Trophoblast cell (in vitro differentiated cells and primary cell): Measurements from ENCODE around the gene BCHE.
A peak's percentile ranks its signal among the peaks of the same experiment; 100 is the strongest.

Source experiments
- DNase-seq, 2 donors: peaks; one replicate each; pipeline ENCODE4 v3.0.0-alpha.2; 2016
- H2AFZ ChIP-seq: 2 replicates; pipeline ENCODE4 v1.6.1; 2013; ENCODE audit warnings: low read length, moderate library complexity, mild to moderate bottlenecking; ENCODE audit not compliant: insufficient read depth, poor library complexity
- H2AK5ac ChIP-seq: 2 replicates; pipeline ENCODE4 v1.6.1; 2013; ENCODE audit warnings: mild to moderate bottlenecking, low read length
- H2BK120ac ChIP-seq: 2 replicates; pipeline ENCODE4 v1.6.1; 2013; ENCODE audit warnings: low read length, mild to moderate bottlenecking, moderate library complexity; ENCODE audit not compliant: insufficient read depth, poor library complexity
- H2BK12ac ChIP-seq: 2 replicates; pipeline ENCODE4 v1.6.1; 2013; ENCODE audit warnings: mild to moderate bottlenecking, low read length, moderate library complexity
- H2BK5ac ChIP-seq: 2 replicates; pipeline ENCODE4 v1.6.1; 2013; ENCODE audit warnings: low read length, low read depth, moderate library complexity, mild to moderate bottlenecking; ENCODE audit not compliant: poor library complexity
- H3K14ac ChIP-seq: 2 replicates; pipeline ENCODE4 v1.6.1; 2013; ENCODE audit warnings: mild to moderate bottlenecking, low read length
- H3K18ac ChIP-seq: 2 replicates; pipeline ENCODE4 v1.6.1; 2013; ENCODE audit warnings: mild to moderate bottlenecking, low read length
- H3K23ac ChIP-seq: 2 replicates; pipeline ENCODE4 v1.6.1; 2013; ENCODE audit warnings: low read length
- H3K27ac ChIP-seq: 2 replicates; pipeline ENCODE4 v1.5.1; 2013; ENCODE audit warnings: low read depth, mild to moderate bottlenecking, inconsistent platforms, low read length, moderate library complexity
- H3K27me3 ChIP-seq: 2 replicates; pipeline ENCODE4 v1.6.1; 2013; ENCODE audit warnings: inconsistent platforms, mild to moderate bottlenecking, low read length, moderate library complexity; ENCODE audit not compliant: insufficient read depth
- H3K36me3 ChIP-seq, 2 experiments: 1 replicate in 1 of 2; 2 replicates in 1 of 2; pipeline ENCODE4 v1.6.1; 2013; ENCODE audit warnings: low read length in 2 of 2, mild to moderate bottlenecking in 2 of 2, moderate library complexity in 1 of 2; ENCODE audit not compliant: insufficient read depth in 2 of 2, control insufficient read depth in 1 of 2
- H3K4ac ChIP-seq: 2 replicates; pipeline ENCODE4 v1.6.1; 2013; ENCODE audit warnings: low read depth, mild to moderate bottlenecking, low read length, moderate library complexity
- H3K4me1 ChIP-seq, 2 experiments: 1 replicate in 1 of 2; 2 replicates in 1 of 2; pipeline ENCODE4 v1.6.1; 2013; ENCODE audit warnings: low read length in 2 of 2, mild to moderate bottlenecking in 2 of 2, moderate library complexity in 1 of 2; ENCODE audit not compliant: insufficient read depth in 2 of 2, control insufficient read depth in 1 of 2
- H3K4me2 ChIP-seq: 2 replicates; pipeline ENCODE4 v1.6.1; 2013; ENCODE audit warnings: inconsistent platforms, mild to moderate bottlenecking, low read length, moderate library complexity
- H3K4me3 ChIP-seq: 2 replicates; pipeline ENCODE4 v1.5.1; 2013; ENCODE audit warnings: mild to moderate bottlenecking, low read depth, low read length, inconsistent platforms
- H3K79me1 ChIP-seq: one replicate; pipeline ENCODE4 v1.6.1; 2013; ENCODE audit warnings: low read length
- H3K79me2 ChIP-seq: 2 replicates; pipeline ENCODE4 v1.6.1; 2013; ENCODE audit warnings: low read length, mild to moderate bottlenecking; ENCODE audit not compliant: control insufficient read depth, insufficient read depth, poor library complexity
- H3K9ac ChIP-seq: 2 replicates; pipeline ENCODE4 v1.6.1; 2013; ENCODE audit warnings: mild to moderate bottlenecking, low read length
- H3K9me3 ChIP-seq: 2 replicates; pipeline ENCODE4 v1.6.1; 2013; ENCODE audit warnings: low read depth, mild to moderate bottlenecking, control low read depth, inconsistent platforms, low read length; ENCODE audit not compliant: insufficient read depth
- H4K12ac ChIP-seq: 2 replicates; pipeline ENCODE4 v1.6.1; 2013; ENCODE audit warnings: low read depth, mild to moderate bottlenecking, low read length, moderate library complexity
- H4K8ac ChIP-seq: 2 replicates; pipeline ENCODE4 v1.6.1; 2013; ENCODE audit warnings: low read depth, mild to moderate bottlenecking, low read length, moderate library complexity
- H4K91ac ChIP-seq: one replicate; pipeline ENCODE4 v1.6.1; 2013; ENCODE audit warnings: low read depth, mild to moderate bottlenecking, low read length, moderate library complexity
- WGBS: extraction: QIAGEN DNeasy Blood & Tissue Kit; methylation state at CpG from one replicate; pipeline ENCODE4 v1.1.7; 2013; ENCODE audit warnings: missing lambda C conversion rate; ENCODE audit not compliant: insufficient read length, insufficient coverage; ENCODE audit errors: extremely low coverage; 5-methylcytosine and 5-hydroxymethylcytosine counted together

Gene BCHE

DNA sequence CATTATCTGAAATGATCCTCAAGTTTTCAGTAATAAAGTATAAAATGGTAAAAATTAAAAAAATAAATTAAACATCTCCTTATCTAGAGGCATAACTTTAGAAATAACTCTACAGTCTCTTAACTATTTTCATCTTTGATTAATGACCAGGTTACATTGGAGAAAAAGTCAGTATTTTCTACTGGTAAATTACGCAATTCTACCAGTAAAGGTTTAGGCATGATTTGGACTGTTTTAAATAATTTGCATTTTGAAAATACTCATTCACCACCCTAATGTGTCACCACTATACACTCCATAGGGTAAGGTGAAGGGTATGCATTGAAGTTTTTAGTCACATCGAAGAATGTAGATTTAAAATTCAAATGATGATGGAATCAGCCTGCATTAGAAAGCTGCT, 45.9 kb upstream of the BCHE start:
- H3K4ac ChIP-seq = no peak overlapping the region
- no peak overlapping the region for H4K91ac ChIP-seq
- no peak overlapping the region for H3K4me3 ChIP-seq
- no peak overlapping the region for H4K8ac ChIP-seq
- no peak overlapping the region for H3K14ac ChIP-seq
- H3K79me1 ChIP-seq = no peaks in the 10 kb centered on the region
- H3K23ac ChIP-seq = no peak overlapping the region
- H2BK120ac ChIP-seq = no peak overlapping the region
- H3K4me2 ChIP-seq = no peak overlapping the region
- no peak overlapping the region for H2BK5ac ChIP-seq
- no CpG with 5 or more reads among the region's 2 CpGs for WGBS
- no peaks in the 10 kb centered on the region for H3K4me1 ChIP-seq
- no peaks in the 10 kb centered on the region for H3K9me3 ChIP-seq
- H3K79me2 ChIP-seq = no peaks in the 10 kb centered on the region
- no peak overlapping the region for H3K9ac ChIP-seq
- no peak overlapping the region for H4K12ac ChIP-seq
- no peak for DNase-seq
- no peak overlapping the region for H2BK12ac ChIP-seq
- no peaks in the 10 kb centered on the region for H3K36me3 ChIP-seq
- H3K18ac ChIP-seq = no peak overlapping the region
- H2AFZ ChIP-seq = no peak overlapping the region
- H3K27ac ChIP-seq = no peak overlapping the region
- H3K27me3 ChIP-seq = no peaks in the 10 kb centered on the region
- H2AK5ac ChIP-seq = no peak overlapping the region

DNA sequence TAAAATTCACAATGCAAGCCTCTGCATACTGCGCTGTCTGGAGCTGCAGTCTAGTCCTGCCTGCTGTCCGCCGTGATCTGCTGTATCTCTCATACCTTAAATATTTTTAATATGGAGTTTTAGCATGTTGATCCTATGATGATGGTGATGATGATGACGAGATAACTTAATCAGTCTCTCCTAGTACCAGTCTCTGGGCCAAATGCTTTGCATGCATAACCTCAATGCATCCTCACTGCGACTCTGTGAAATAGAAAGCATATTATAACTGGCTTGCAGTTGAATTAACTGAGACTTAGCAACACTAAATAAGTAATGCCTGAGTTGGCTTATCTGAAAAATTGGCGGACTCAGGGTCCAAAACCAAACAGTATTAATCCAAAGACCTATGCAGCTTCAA, 38.4 kb upstream of the BCHE start:
- H2BK12ac ChIP-seq = no peak overlapping the region
- H4K12ac ChIP-seq = no peak overlapping the region
- H4K8ac ChIP-seq = no peak overlapping the region
- no peaks in the 10 kb centered on the region for H3K79me2 ChIP-seq
- DNase-seq = peak in 1 of 2 donors; percentile 10
- no peak overlapping the region for H3K9ac ChIP-seq
- H2BK120ac ChIP-seq = no peak overlapping the region
- no peak overlapping the region for H3K18ac ChIP-seq
- H2AK5ac ChIP-seq = no peak overlapping the region
- H2BK5ac ChIP-seq = no peak overlapping the region
- H3K27ac ChIP-seq = no peak overlapping the region
- no peaks in the 10 kb centered on the region for H3K36me3 ChIP-seq
- H3K4me2 ChIP-seq = no peak overlapping the region
- H3K4me3 ChIP-seq = no peak overlapping the region
- no peaks in the 10 kb centered on the region for H3K27me3 ChIP-seq
- no peaks in the 10 kb centered on the region for H3K9me3 ChIP-seq
- H4K91ac ChIP-seq = no peak overlapping the region
- no peak overlapping the region for H3K4ac ChIP-seq
- H3K14ac ChIP-seq = no peak overlapping the region
- H2AFZ ChIP-seq = no peak overlapping the region
- H3K4me1 ChIP-seq = no peaks in the 10 kb centered on the region
- no peak overlapping the region for H3K23ac ChIP-seq
- WGBS = no CpG with 5 or more reads among the region's 6 CpGs
- no peaks in the 10 kb centered on the region for H3K79me1 ChIP-seq

DNA sequence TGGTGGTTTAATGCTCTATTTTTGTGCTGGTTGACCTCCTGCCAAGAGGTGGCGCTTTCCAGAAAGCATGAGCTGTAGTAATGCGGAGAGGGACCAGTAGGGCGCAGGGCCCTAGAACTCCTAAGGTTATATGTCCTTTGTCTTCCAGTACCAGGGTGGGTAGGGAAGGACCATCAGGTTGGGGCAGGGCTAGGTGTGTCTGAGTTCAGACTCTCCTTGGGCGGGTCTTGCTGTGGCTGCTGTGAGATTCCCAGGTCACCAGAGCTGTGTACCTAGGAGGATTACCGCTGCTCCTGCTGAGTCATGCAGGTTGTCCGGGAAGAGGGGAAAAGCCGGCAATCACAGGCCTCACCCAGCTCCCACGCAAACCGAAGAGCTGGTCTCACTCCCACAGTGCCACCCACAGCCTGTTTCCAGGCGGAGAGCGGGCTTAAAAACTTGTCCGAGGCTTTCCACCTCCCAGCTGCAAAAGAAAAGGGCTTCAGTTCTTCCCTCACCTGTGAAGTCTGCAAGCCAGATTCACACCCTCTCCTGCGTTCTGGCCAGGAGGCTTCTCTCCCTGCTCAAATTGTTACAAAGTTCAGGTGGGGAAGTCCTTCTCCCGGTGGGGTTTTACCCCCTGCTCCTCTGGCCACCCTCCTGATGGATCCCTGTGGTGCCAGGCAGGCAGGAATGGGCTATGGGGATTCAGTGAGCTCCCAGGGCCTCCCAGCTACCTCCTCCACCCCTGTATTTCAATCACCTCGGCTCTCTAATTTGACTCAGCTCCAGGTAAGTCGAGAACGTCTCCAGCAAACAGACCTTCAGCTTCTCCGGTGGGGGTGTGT, 37.7 kb upstream of the BCHE start:
- no peaks in the 10 kb centered on the region for H3K79me2 ChIP-seq
- H3K79me1 ChIP-seq = no peaks in the 10 kb centered on the region
- no peak overlapping the region for H4K8ac ChIP-seq
- H3K4me2 ChIP-seq = no peak overlapping the region
- H4K91ac ChIP-seq = no peak overlapping the region
- H3K4ac ChIP-seq = no peak overlapping the region
- H2BK120ac ChIP-seq = no peak overlapping the region
- H2BK12ac ChIP-seq = no peak overlapping the region
- no peaks in the 10 kb centered on the region for H3K36me3 ChIP-seq
- H3K23ac ChIP-seq = no peak overlapping the region
- H3K27ac ChIP-seq = no peak overlapping the region
- DNase-seq = no peak
- H3K9ac ChIP-seq = no peak overlapping the region
- no CpG with 5 or more reads among the region's 18 CpGs for WGBS
- no peak overlapping the region for H3K18ac ChIP-seq
- H3K14ac ChIP-seq = no peak overlapping the region
- no peak overlapping the region for H2AK5ac ChIP-seq
- no peak overlapping the region for H2BK5ac ChIP-seq
- no peak overlapping the region for H4K12ac ChIP-seq
- H3K9me3 ChIP-seq = no peaks in the 10 kb centered on the region
- H3K27me3 ChIP-seq = no peaks in the 10 kb centered on the region
- H3K4me1 ChIP-seq = no peaks in the 10 kb centered on the region
- no peak overlapping the region for H2AFZ ChIP-seq
- H3K4me3 ChIP-seq = no peak overlapping the region

GRCh38 chr3:165868088-165868487, 30.9 kb upstream of the BCHE start:
- WGBS = no CpG with 5 or more reads among the region's 5 CpGs
- H3K4me2 ChIP-seq = no peak overlapping the region

More at GRCh38 chr3:165868088-165868487, 30.9 kb upstream of the BCHE start:
- Histone ChIP-seq H3K9ac (no peak overlapping the region), H4K91ac (no peak overlapping the region), H3K27ac (no peak overlapping the region), H2AFZ (no peak overlapping the region), H3K4ac (no peak overlapping the region), H3K4me3 (no peak overlapping the region), H3K79me1 (no peaks in the 10 kb centered on the region), H3K4me1 (no peaks in the 10 kb centered on the region), H3K18ac (no peak overlapping the region), H2BK12ac (no peak overlapping the region), H4K8ac (no peak overlapping the region), H2BK5ac (no peak overlapping the region), H3K79me2 (no peaks in the 10 kb centered on the region), H3K23ac (no peak overlapping the region), H3K14ac (no peak overlapping the region), H3K9me3 (no peaks in the 10 kb centered on the region), H4K12ac (no peak overlapping the region), H2BK120ac (no peak overlapping the region), H3K36me3 (no peaks in the 10 kb centered on the region), H2AK5ac (no peak overlapping the region), H3K27me3 (no peaks in the 10 kb centered on the region)
- no peak for DNase-seq
